Thoracic aorta (tissue), 2 donors: ENCODE results near the gene PKD1. TPM values are rescaled to one million over a fixed set of nuclear protein-coding genes. Genes with fewer than 3 reads are reported as not detected.

Experiments used
- ATAC-seq: fragments of 150-250 bp; one replicate; pipeline ENCODE4 v1.8.0; 2017; ENCODE audit warnings: low read depth; ENCODE audit not compliant: insufficient number of reproducible peaks, low FRiP score
- DNase-seq: peaks from one replicate; pipeline ENCODE4 v3.0.0-alpha.2; 2020; ENCODE audit warnings: low spot score
- H3K27ac ChIP-seq, 2 donors: fragments of 200-600 bp; sonication (generic); 1 replicate in 1 of 2; 2 replicates in 1 of 2; pipeline ENCODE4 v1.5.1; 2016; ENCODE audit warnings: mild to moderate bottlenecking in 2 of 2, moderate library complexity in 2 of 2
- H3K27me3 ChIP-seq: fragments of 200-600 bp; sonication (generic); replicated peaks from 2 replicates; pipeline ENCODE4 v1.6.0; 2016; ENCODE audit warnings: mild to moderate bottlenecking; ENCODE audit not compliant: insufficient read depth
- H3K36me3 ChIP-seq: fragments of 200-600 bp; sonication (generic); one replicate; pipeline ENCODE4 v1.5.1; 2016
- H3K4me1 ChIP-seq, 2 donors: fragments of 200-600 bp; sonication (generic); 1 replicate in 1 of 2; 2 replicates in 1 of 2; pipeline versions ENCODE4 v1.5.1 to v1.6.0; 2016; ENCODE audit warnings: low read depth in 2 of 2, mild to moderate bottlenecking in 1 of 2; ENCODE audit not compliant: control insufficient read depth in 1 of 2
- H3K4me3 ChIP-seq: fragments of 200-600 bp; sonication (generic); 2 replicates; pipeline ENCODE4 v1.5.1; 2016; ENCODE audit warnings: mild to moderate bottlenecking
- H3K9me3 ChIP-seq: fragments of 200-600 bp; sonication (generic); 2 replicates; pipeline ENCODE4 v1.5.1; 2016
- total RNA-seq, 2 donors: library from RNA; depleted of rRNA; stranded (reverse); fragments of >200 nt; gene quantifications; one replicate each; pipeline versions ENCODE4 v1.1.0 to v1.2.3, GENCODE V29; 2016
- TF ChIP-seq, protein P1 (sequence below): fragments of 200-600 bp; sonication (generic); IDR thresholded peaks from one replicate; pipeline ENCODE4 v1.5.1; 2019; ENCODE audit warnings: antibody characterized with exemption

Gene PKD1
- total RNA-seq, 2 donors from 2014 or later: 838 to 1,071 TPM

DNA sequence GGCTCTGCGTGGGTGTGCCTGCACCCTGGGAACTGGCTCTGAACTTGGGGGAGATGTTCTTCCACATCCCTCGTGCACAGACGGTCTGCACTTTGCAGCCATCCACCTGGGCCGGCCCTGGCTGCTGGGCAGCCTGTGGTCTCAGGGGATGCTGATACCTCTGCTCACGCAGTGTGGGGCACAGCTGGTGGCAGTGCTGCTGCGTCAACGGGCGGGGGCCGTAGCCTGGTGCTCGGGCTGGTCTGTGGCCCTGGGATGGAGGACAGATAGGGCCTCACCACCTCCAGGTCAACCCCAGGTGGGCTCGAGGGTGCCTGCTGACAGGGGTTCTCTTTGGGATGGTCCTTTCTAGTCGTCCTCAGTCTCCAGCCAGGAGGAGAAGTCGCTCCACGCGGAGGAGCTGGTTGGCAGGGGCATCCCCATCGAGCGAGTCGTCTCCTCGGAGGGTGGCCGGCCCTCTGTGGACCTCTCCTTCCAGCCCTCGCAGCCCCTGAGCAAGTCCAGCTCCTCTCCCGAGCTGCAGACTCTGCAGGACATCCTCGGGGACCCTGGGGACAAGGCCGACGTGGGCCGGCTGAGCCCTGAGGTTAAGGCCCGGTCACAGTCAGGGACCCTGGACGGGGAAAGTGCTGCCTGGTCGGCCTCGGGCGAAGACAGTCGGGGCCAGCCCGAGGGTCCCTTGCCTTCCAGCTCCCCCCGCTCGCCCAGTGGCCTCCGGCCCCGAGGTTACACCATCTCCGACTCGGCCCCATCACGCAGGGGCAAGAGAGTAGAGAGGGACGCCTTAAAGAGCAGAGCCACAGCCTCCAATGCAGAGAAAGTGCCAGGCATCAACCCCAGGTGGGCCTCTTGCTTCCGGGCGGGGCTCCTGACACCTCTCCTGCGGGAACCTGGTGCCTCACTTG lies 51.6 kb downstream of the PKD1 start:
- Histone ChIP-seq H3K27me3 (no peaks in the 10 kb centered on the region), H3K9me3 (no peaks in the 10 kb centered on the region), H3K36me3 (peaks cover 22% of the 10 kb centered on the region), H3K27ac (no peak overlapping the region), H3K4me1 (no peaks in the 10 kb centered on the region), H3K4me3 (no peak overlapping the region)
- ATAC-seq (no peak), DNase-seq (no peak)
- TF ChIP-seq, protein P1, sequence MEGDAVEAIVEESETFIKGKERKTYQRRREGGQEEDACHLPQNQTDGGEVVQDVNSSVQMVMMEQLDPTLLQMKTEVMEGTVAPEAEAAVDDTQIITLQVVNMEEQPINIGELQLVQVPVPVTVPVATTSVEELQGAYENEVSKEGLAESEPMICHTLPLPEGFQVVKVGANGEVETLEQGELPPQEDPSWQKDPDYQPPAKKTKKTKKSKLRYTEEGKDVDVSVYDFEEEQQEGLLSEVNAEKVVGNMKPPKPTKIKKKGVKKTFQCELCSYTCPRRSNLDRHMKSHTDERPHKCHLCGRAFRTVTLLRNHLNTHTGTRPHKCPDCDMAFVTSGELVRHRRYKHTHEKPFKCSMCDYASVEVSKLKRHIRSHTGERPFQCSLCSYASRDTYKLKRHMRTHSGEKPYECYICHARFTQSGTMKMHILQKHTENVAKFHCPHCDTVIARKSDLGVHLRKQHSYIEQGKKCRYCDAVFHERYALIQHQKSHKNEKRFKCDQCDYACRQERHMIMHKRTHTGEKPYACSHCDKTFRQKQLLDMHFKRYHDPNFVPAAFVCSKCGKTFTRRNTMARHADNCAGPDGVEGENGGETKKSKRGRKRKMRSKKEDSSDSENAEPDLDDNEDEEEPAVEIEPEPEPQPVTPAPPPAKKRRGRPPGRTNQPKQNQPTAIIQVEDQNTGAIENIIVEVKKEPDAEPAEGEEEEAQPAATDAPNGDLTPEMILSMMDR: no peak

- peaks cover 18% of the 10 kb centered on the region for H3K36me3 ChIP-seq
- H3K9me3 ChIP-seq: no peaks in the 10 kb centered on the region
- DNase-seq (no peak), ATAC-seq (no peak)
- no peak overlapping the region for H3K27ac ChIP-seq
- no peak overlapping the region for H3K4me3 ChIP-seq
- no peaks in the 10 kb centered on the region for H3K4me1 ChIP-seq
- TF ChIP-seq, protein P1: no peak
- H3K27me3 ChIP-seq: no peaks in the 10 kb centered on the region
These were observed 52.3 kb downstream of the PKD1 start for GRCh38 chr16:2083409-2083808.

DNA sequence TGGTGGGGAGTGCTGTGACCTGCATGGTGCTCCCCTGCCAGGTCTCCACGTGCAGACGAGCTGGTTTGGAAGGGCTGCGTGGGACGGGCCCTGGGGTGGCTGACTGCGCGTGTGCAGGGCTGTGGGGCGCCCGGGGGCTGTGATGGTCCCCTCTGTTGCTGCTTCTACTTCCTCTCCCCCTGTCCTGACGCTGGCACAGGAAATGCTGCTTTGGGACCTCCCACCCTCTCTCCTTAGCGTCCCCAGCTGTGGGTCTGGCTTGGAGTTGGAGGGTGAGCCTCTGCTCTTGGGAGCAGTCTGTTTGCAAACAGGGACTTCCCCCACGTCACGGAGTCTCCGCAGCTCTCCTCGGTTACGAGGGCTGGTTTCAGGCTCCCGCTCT lies 52.7 kb downstream of the PKD1 start:
- no peaks in the 10 kb centered on the region for H3K9me3 ChIP-seq
- H3K4me3 ChIP-seq: no peak overlapping the region
- no peak for ATAC-seq
- peaks cover 14% of the 10 kb centered on the region for H3K36me3 ChIP-seq
- H3K27me3 ChIP-seq: no peaks in the 10 kb centered on the region
- no peak for DNase-seq
- no peak overlapping the region for H3K27ac ChIP-seq
- no peaks in the 10 kb centered on the region for H3K4me1 ChIP-seq
- TF ChIP-seq, protein P1: no peak

- Histone ChIP-seq H3K9me3 (no peaks in the 10 kb centered on the region), H3K27ac (no peak overlapping the region), H3K4me3 (no peak overlapping the region), H3K36me3 (peaks cover 14% of the 10 kb centered on the region), H3K27me3 (no peaks in the 10 kb centered on the region), H3K4me1 (no peaks in the 10 kb centered on the region)
- DNase-seq (no peak), ATAC-seq (no peak)
- TF ChIP-seq, protein P1: no peak
These were observed 53.3 kb downstream of the PKD1 start for GRCh38 chr16:2082171-2082982.
